Fibroblast of lung (primary cell): ENCODE data around the gene TSHZ2. TPM values are rescaled to one million over a fixed set of nuclear protein-coding genes. Genes with fewer than 3 reads are reported as not detected.

Experiments used
- DNase-seq, 2 donors: peaks; one replicate each; pipeline versions ENCODE4 v3.0.0 to v3.0.0-alpha.2; 2010; ENCODE audit warnings: low read depth in 2 of 2
- H2AFZ ChIP-seq: 2 replicates; pipeline ENCODE4 v1.5.1; 2012; ENCODE audit warnings: low read length, control low read depth, inconsistent platforms
- H3K27ac ChIP-seq: 2 replicates; pipeline ENCODE4 v1.5.1; 2011; ENCODE audit warnings: low read length, control low read depth; ENCODE audit not compliant: insufficient read depth
- H3K27me3 ChIP-seq: 2 replicates; pipeline ENCODE4 v1.5.1; 2011; ENCODE audit warnings: mild to moderate bottlenecking, low read length; ENCODE audit not compliant: control insufficient read depth, insufficient read depth
- H3K36me3 ChIP-seq: 2 replicates; pipeline ENCODE4 v1.5.1; 2011; ENCODE audit warnings: low read length; ENCODE audit not compliant: control insufficient read depth, insufficient read depth
- H3K4me1 ChIP-seq: 2 replicates; pipeline ENCODE4 v1.5.1; 2011; ENCODE audit warnings: low read length; ENCODE audit not compliant: control insufficient read depth, insufficient read depth; ENCODE audit errors: extremely low read depth
- H3K4me2 ChIP-seq: 2 replicates; pipeline ENCODE4 v1.5.1; 2011; ENCODE audit warnings: low read length, control low read depth; ENCODE audit not compliant: insufficient read depth; ENCODE audit errors: extremely low read depth
- H3K4me3 ChIP-seq, 4 experiments: fragments of 200-600 bp in 1 of 4; sonication (generic) in 1 of 4; replicated peaks in 1 of 4; 2 replicates each; pipeline ENCODE4 v1.5.1; 2011 to 2016; ENCODE audit warnings: low read length in 4 of 4, low read depth in 3 of 4, mild to moderate bottlenecking in 3 of 4, control low read depth in 2 of 4, inconsistent platforms in 1 of 4, mixed read lengths in 1 of 4; ENCODE audit not compliant: insufficient read depth in 1 of 4; ENCODE audit errors: control extremely low read depth in 1 of 4
- H3K79me2 ChIP-seq: 2 replicates; pipeline ENCODE4 v1.5.1; 2012; ENCODE audit warnings: mild to moderate bottlenecking, low read length, inconsistent platforms; ENCODE audit not compliant: control insufficient read depth, insufficient read depth
- H3K9ac ChIP-seq: 2 replicates; pipeline ENCODE4 v1.5.1; 2011; ENCODE audit warnings: mild to moderate bottlenecking, low read length, control low read depth; ENCODE audit not compliant: insufficient read depth
- H3K9me3 ChIP-seq: 2 replicates; pipeline ENCODE4 v1.5.1; 2012; ENCODE audit warnings: low read depth, low read length; ENCODE audit not compliant: control insufficient read depth, insufficient read depth
- H4K20me1 ChIP-seq: 2 replicates; pipeline ENCODE4 v1.5.1; 2011; ENCODE audit warnings: low read length; ENCODE audit not compliant: control insufficient read depth, insufficient read depth; ENCODE audit errors: extremely low read depth
- EZH2 ChIP-seq: IDR thresholded peaks from 2 replicates; pipeline ENCODE4 v1.5.1; 2012; ENCODE audit warnings: low read length, control low read depth, mild to moderate bottlenecking; ENCODE audit errors: missing control alignments
- polyA plus RNA-seq, 2 donors: library from polyadenylated mRNA; depleted of rRNA in 1 of 2; stranded (reverse) in 1 of 2; unstranded in 1 of 2; fragments of >200 nt; gene quantifications; 2 replicates each; pipeline ENCODE4 v1.2.1, GENCODE V29; 2011 to 2012; ENCODE audit warnings: missing spikeins in 1 of 2
- total RNA-seq: library from RNA; depleted of rRNA; stranded (reverse); fragments of >200 nt; gene quantifications from 2 replicates; pipeline ENCODE4 v1.2.1, GENCODE V29; 2014
- TF ChIP-seq, protein P1 (sequence below), 2 donors: IDR thresholded peaks in 1 of 2; conservative IDR thresholded peaks in 1 of 2; 1 replicate in 1 of 2; 2 replicates in 1 of 2; pipeline ENCODE4 v1.5.1; 2011 to 2012; ENCODE audit warnings: low read length in 2 of 2, control low read depth in 1 of 2, inconsistent platforms in 1 of 2, low read depth in 1 of 2, mild to moderate bottlenecking in 1 of 2

TSHZ2 gene
- total and polyA plus RNA-seq, 2 donors (not counting 1 experiment from before 2014, with no cell fraction given): 0.15 to 2.6 TPM

DNA sequence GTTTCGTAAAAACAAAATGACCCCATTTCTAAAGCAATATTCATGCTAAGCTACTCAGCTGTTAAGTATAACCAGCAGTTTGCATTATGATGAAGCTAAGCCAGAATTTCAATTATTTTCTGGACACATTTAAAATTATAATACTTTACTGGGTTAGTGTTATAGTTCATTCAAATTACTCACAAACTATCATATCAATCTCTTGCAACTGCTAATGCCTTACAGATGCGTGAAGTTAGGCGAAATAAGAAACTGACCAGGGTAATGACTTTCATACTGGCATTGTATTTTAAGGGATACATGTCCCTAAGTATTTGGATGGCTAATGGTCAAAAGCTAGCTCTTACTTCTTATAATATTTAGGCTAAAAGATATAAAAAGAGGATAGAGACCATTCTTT, 249.6 kb downstream of the TSHZ2 start:
- Histone ChIP-seq H3K4me3 (no peak overlapping the region), H3K27me3 (no peaks in the 10 kb centered on the region), H3K27ac (no peak overlapping the region), H3K79me2 (no peaks in the 10 kb centered on the region), H3K9me3 (no peaks in the 10 kb centered on the region), H3K4me1 (no peaks in the 10 kb centered on the region), H3K4me2 (no peak overlapping the region), H3K9ac (no peak overlapping the region), H4K20me1 (no peaks in the 10 kb centered on the region), H2AFZ (no peak overlapping the region), H3K36me3 (no peaks in the 10 kb centered on the region)
- TF ChIP-seq EZH2: no peak
- TF ChIP-seq, protein P1, sequence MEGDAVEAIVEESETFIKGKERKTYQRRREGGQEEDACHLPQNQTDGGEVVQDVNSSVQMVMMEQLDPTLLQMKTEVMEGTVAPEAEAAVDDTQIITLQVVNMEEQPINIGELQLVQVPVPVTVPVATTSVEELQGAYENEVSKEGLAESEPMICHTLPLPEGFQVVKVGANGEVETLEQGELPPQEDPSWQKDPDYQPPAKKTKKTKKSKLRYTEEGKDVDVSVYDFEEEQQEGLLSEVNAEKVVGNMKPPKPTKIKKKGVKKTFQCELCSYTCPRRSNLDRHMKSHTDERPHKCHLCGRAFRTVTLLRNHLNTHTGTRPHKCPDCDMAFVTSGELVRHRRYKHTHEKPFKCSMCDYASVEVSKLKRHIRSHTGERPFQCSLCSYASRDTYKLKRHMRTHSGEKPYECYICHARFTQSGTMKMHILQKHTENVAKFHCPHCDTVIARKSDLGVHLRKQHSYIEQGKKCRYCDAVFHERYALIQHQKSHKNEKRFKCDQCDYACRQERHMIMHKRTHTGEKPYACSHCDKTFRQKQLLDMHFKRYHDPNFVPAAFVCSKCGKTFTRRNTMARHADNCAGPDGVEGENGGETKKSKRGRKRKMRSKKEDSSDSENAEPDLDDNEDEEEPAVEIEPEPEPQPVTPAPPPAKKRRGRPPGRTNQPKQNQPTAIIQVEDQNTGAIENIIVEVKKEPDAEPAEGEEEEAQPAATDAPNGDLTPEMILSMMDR (conservative IDR thresholded peaks at IDR 0.05 in 1 of 2, IDR thresholded peaks at IDR 0.05 in 1 of 2; ENCODE audit: low read depth in 1 of 2, low read length in 2 of 2): no peak
- no peak for DNase-seq

DNA sequence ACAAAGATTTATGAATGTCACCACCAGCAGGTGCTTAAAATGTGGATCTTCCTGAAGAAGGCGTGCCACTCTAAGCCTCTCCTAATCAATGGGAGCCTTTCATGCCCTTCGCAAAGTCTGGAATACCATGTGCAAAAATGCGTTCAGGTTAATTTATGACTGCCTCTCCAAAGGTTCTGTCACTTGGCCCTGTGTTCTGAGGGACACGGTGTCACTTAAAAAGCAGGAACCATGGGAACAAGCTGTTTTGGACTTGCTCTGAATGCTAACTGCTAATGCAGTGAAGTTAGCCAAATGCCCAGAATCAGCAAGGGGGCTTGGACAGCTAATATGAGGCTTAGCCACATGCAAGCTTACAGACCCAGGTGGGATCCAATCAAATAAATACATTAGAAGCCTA, 250.3 kb downstream of the TSHZ2 start:
- no peaks in the 10 kb centered on the region for H3K27me3 ChIP-seq
- no peaks in the 10 kb centered on the region for H4K20me1 ChIP-seq
- H3K79me2 ChIP-seq: no peaks in the 10 kb centered on the region
- no peak overlapping the region for H3K4me3 ChIP-seq
- H3K27ac ChIP-seq: no peak overlapping the region
- no peak overlapping the region for H3K9ac ChIP-seq
- no peaks in the 10 kb centered on the region for H3K4me1 ChIP-seq
- H3K9me3 ChIP-seq: no peaks in the 10 kb centered on the region
- H3K4me2 ChIP-seq: no peak overlapping the region
- H3K36me3 ChIP-seq: no peaks in the 10 kb centered on the region
- TF ChIP-seq, protein P1 (conservative IDR thresholded peaks at IDR 0.05 in 1 of 2, IDR thresholded peaks at IDR 0.05 in 1 of 2; ENCODE audit: low read depth in 1 of 2, low read length in 2 of 2): no peak
- TF ChIP-seq EZH2: no peak
- H2AFZ ChIP-seq: no peak overlapping the region
- no peak for DNase-seq

DNA sequence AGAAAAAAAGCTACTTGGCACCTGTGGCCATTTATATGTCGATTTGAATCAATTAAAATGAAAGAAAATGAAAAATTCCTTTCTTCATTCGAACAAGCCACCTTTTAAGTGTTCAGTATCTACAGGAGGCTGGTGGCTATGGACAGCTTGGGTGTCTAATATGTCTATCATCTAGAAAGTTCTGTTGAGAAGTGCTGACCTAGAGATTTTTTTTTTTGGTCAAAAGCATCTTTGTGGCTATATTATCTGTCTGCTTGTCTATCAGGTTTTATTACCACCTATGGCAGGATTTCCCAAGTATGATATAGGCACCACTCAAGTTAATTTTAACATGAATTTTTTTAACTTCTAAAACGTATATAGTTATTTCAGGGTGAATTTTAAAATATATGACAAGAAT, 250.8 kb downstream of the TSHZ2 start:
- no peak overlapping the region for H3K27ac ChIP-seq
- TF ChIP-seq, protein P1 (conservative IDR thresholded peaks at IDR 0.05 in 1 of 2, IDR thresholded peaks at IDR 0.05 in 1 of 2; ENCODE audit: low read depth in 1 of 2, low read length in 2 of 2): no peak
- TF ChIP-seq EZH2: no peak
- H2AFZ ChIP-seq: no peak overlapping the region
- no peaks in the 10 kb centered on the region for H3K9me3 ChIP-seq
- no peaks in the 10 kb centered on the region for H3K36me3 ChIP-seq
- H3K27me3 ChIP-seq: no peaks in the 10 kb centered on the region
- no peak overlapping the region for H3K9ac ChIP-seq
- no peak overlapping the region for H3K4me3 ChIP-seq
- no peak overlapping the region for H3K4me2 ChIP-seq
- no peaks in the 10 kb centered on the region for H3K4me1 ChIP-seq
- H3K79me2 ChIP-seq: no peaks in the 10 kb centered on the region
- no peak for DNase-seq
- H4K20me1 ChIP-seq: no peaks in the 10 kb centered on the region
